CD4-positive, alpha-beta T cell treated with Interleukin-17A for 1 hour (primary cell): ENCODE data around the gene TAAR1.
"Not testable (repeated sequence)": the region's sequence is repeated elsewhere in the genome, so short reads cannot be mapped to it uniquely, and the experiment has no call there.

Source experiments
- DNase-seq: peaks from one replicate; pipeline ENCODE4 v3.0.0-alpha.2; 2020

The TAAR1 gene

GRCh38 chr6:132651062-132651461 is 7.9 kb downstream of the TAAR1 start:
- DNase-seq: no peak

- DNase-seq: no peak
Measured at GRCh38 chr6:132650429-132650828, 8.6 kb downstream of the TAAR1 start.

- DNase-seq: no peak
Measured at GRCh38 chr6:132648828-132649227, 10.2 kb downstream of the TAAR1 start.

- DNase-seq: peak; percentile 11
Measured at GRCh38 chr6:132648356-132648755, 10.6 kb downstream of the TAAR1 start.

- DNase-seq: no peak
Measured at GRCh38 chr6:132643547-132643946, 15.4 kb downstream of the TAAR1 start.

- not testable (repeated sequence) for DNase-seq
Measured at GRCh38 chr6:132637135-132637534, 21.8 kb downstream of the TAAR1 start.

GRCh38 chr6:132635906-132636305 is 23.1 kb downstream of the TAAR1 start:
- not testable (repeated sequence) for DNase-seq

GRCh38 chr6:132635288-132635687 is 23.7 kb downstream of the TAAR1 start:
- not testable (repeated sequence) for DNase-seq

GRCh38 chr6:132634796-132635195 is 24.2 kb downstream of the TAAR1 start:
- no peak for DNase-seq

- DNase-seq: no peak
Measured at GRCh38 chr6:132633362-132633761, 25.6 kb downstream of the TAAR1 start.

GRCh38 chr6:132624175-132624574 is 34.8 kb downstream of the TAAR1 start, which contains the start of gene TAAR2:
Gene TAAR2, minus strand, starts transcription at chr6:132624275. Its CDS starts 0 bp downstream, at chr6:132624275.
- no peak for DNase-seq

GRCh38 chr6:132623106-132623845 is 35.7 kb downstream of the TAAR1 start:
- DNase-seq: no peak

GRCh38 chr6:132616677-132617076 is 42.3 kb downstream of the TAAR1 start:
- DNase-seq: no peak

- DNase-seq: peak; percentile 10
Measured at GRCh38 chr6:132614554-132614953, 44.4 kb downstream of the TAAR1 start.

GRCh38 chr6:132612449-132613108 is 46.4 kb downstream of the TAAR1 start:
- peak; percentile 23 for DNase-seq

- DNase-seq: no peak
Measured at GRCh38 chr6:132611616-132612015, 47.4 kb downstream of the TAAR1 start.

- no peak for DNase-seq
Measured at GRCh38 chr6:132607544-132608233, 51.3 kb downstream of the TAAR1 start.

GRCh38 chr6:132604635-132605152 is 54.3 kb downstream of the TAAR1 start:
- DNase-seq: no peak

GRCh38 chr6:132600900-132601299 is 58.1 kb downstream of the TAAR1 start:
- not testable (repeated sequence) for DNase-seq

GRCh38 chr6:132598473-132598872 is 60.5 kb downstream of the TAAR1 start:
- no peak for DNase-seq

- no peak for DNase-seq
Measured at GRCh38 chr6:132596201-132596600, 62.8 kb downstream of the TAAR1 start.
